Upper lobe of left lung (tissue), 6 donors: Measurements from ENCODE around the gene STK25. TPM values are rescaled to one million over a fixed set of nuclear protein-coding genes. Genes with fewer than 3 reads are reported as not detected.
"Not testable (repeated sequence)": the region's sequence is repeated elsewhere in the genome, so short reads cannot be mapped to it uniquely, and the experiment has no call there.

Experiments used
- ATAC-seq, 2 donors: fragments of 200-7000 bp; cut with Tn5 transposase; one replicate each; pipeline ENCODE4 v1.9.1; 2022; ENCODE audit warnings: mild to moderate bottlenecking in 2 of 2, moderate library complexity in 2 of 2; ENCODE audit not compliant: low FRiP score in 2 of 2
- DNase-seq, 2 donors: peaks; one replicate each; pipeline ENCODE4 v3.0.0-alpha.2; 2019 to 2020
- H3K27ac ChIP-seq, 4 donors: fragments of 200-600 bp; sonication (generic); one replicate each; pipeline ENCODE4 v1.5.1; 2016 to 2019
- H3K27me3 ChIP-seq, 4 donors: fragments of 200-600 bp; sonication (generic); one replicate each; pipeline ENCODE4 v1.5.1; 2017 to 2019
- H3K36me3 ChIP-seq, 4 donors: fragments of 200-600 bp; sonication (generic); one replicate each; pipeline ENCODE4 v1.5.1; 2016 to 2019
- H3K4me1 ChIP-seq, 4 donors: fragments of 200-600 bp; sonication (generic); one replicate each; pipeline ENCODE4 v1.5.1; 2018 to 2019
- H3K4me3 ChIP-seq, 4 donors: fragments of 200-600 bp; sonication (generic); one replicate each; pipeline ENCODE4 v1.5.1; 2017 to 2019; ENCODE audit warnings: mild to moderate bottlenecking in 2 of 4, moderate library complexity in 1 of 4
- H3K9me3 ChIP-seq, 4 donors: fragments of 200-600 bp; sonication (generic); one replicate each; pipeline ENCODE4 v1.5.1; 2018 to 2019
- EP300 ChIP-seq, 4 donors: sonication (generic); formaldehyde crosslinking; IDR thresholded peaks; one replicate each; pipeline ENCODE4 v1.5.1; 2017; ENCODE audit warnings: antibody characterized with exemption in 4 of 4, control low read depth in 2 of 4
- POLR2A ChIP-seq, 4 donors: fragments of 450-650 bp; IDR thresholded peaks; one replicate each; pipeline ENCODE4 v1.5.1; 2016 to 2017; ENCODE audit warnings: antibody characterized with exemption in 4 of 4, mild to moderate bottlenecking in 2 of 4
- POLR2AphosphoS5 ChIP-seq, 2 donors: sonication (generic); formaldehyde crosslinking; IDR thresholded peaks; one replicate each; pipeline ENCODE4 v1.5.1; 2017; ENCODE audit warnings: antibody characterized with exemption in 2 of 2
- WGBS, 2 donors: methylation state at CpG; one replicate each; pipeline ENCODE4 v1.1.5; 2017 to 2018; 5-methylcytosine and 5-hydroxymethylcytosine counted together
- total RNA-seq, 6 donors: library from RNA; depleted of rRNA in 4 of 6; stranded (reverse); fragments of >200 nt in 4 of 6; gene quantifications; one replicate each; pipeline versions ENCODE4 v1.1.0 to v1.2.1, GENCODE V29; 2016 to 2021
- TF ChIP-seq, protein P1 (sequence below), 6 experiments: fragments of 450-650 bp in 4 of 6; fragments of 200-600 bp in 2 of 6; sonication (generic) in 2 of 6; IDR thresholded peaks; one replicate each; pipeline ENCODE4 v1.5.1; 2016 to 2019; ENCODE audit warnings: antibody characterized with exemption in 6 of 6
- donor health status: DM: no; HTN: no; CAD: no; lungs with moderate emphysema.
- donor health status: DM: no; HTN: yes; CAD: no; lungs with severe emphysema.

The STK25 gene
- total RNA-seq, 6 donors from 2014 or later: 97.3 to 351 (median 134) TPM

DNA sequence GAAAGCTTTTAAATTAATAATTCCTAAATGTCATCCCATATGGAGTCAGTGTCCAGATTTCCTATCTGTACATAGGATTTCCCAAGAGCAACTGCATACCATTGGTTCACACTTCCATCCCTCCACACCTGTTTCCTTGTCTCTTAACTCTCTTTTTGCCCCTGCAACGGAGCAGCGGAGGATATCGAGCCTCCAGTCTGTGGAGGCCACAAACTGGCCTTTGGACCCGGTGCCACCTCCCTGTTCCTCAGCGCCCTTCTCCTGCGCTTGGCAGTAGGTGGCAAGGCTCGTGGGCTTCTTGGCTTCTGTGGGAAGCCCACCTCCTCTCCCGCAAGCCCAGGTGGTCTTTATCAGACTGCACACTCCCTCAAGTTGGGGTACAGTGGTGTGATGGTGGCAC, 23.8 kb upstream of the STK25 start:
- Histone ChIP-seq H3K27ac (no peak overlapping the region), H3K27me3 (no peaks in the 10 kb centered on the region), H3K4me3 (no peak overlapping the region), H3K9me3 (no peaks in the 10 kb centered on the region), H3K36me3 (no peaks in the 10 kb centered on the region), H3K4me1 (no peaks in the 10 kb centered on the region)
- DNase-seq (no peak), ATAC-seq (no peak)
- TF ChIP-seq POLR2A (IDR thresholded peaks at IDR 0.05) (no peak), POLR2AphosphoS5 (IDR thresholded peaks at IDR 0.05) (no peak), EP300 (IDR thresholded peaks at IDR 0.05) (no peak)
- TF ChIP-seq, protein P1, sequence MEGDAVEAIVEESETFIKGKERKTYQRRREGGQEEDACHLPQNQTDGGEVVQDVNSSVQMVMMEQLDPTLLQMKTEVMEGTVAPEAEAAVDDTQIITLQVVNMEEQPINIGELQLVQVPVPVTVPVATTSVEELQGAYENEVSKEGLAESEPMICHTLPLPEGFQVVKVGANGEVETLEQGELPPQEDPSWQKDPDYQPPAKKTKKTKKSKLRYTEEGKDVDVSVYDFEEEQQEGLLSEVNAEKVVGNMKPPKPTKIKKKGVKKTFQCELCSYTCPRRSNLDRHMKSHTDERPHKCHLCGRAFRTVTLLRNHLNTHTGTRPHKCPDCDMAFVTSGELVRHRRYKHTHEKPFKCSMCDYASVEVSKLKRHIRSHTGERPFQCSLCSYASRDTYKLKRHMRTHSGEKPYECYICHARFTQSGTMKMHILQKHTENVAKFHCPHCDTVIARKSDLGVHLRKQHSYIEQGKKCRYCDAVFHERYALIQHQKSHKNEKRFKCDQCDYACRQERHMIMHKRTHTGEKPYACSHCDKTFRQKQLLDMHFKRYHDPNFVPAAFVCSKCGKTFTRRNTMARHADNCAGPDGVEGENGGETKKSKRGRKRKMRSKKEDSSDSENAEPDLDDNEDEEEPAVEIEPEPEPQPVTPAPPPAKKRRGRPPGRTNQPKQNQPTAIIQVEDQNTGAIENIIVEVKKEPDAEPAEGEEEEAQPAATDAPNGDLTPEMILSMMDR (IDR thresholded peaks at IDR 0.05): no peak
- WGBS, 2 donors: 87 to 94% methylated on average over 8 of the region's 8 CpGs

- no peaks in the 10 kb centered on the region for H3K36me3 ChIP-seq
Measured at GRCh38 chr2:241531161-241531722, 22.9 kb upstream of the STK25 start.

DNA sequence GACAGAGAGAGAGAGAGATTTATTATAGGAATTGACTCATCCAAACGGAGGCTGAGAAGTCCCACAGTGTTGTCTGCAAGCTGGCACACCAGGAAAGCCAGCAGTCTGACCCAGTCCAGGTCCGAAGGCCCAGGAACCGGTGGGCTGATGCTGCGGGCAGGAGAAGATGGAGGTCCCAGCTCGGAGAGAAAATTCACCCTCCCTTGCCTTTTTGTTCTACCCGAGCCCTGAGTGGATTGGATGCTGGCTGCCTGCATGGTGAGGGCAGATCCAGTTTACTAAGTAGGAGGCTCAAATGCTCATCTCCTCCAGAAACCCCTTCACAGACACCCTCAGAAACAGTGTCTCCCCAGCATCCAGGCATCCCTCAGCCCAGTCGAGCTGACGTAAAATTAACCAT, 22.2 kb upstream of the STK25 start:
- no peak overlapping the region for H3K27ac ChIP-seq
- no peaks in the 10 kb centered on the region for H3K36me3 ChIP-seq
- H3K4me1 ChIP-seq: no peaks in the 10 kb centered on the region
- H3K4me3 ChIP-seq: no peak overlapping the region
- ATAC-seq: no peak
- no peak for DNase-seq
- TF ChIP-seq EP300 (IDR thresholded peaks at IDR 0.05) (no peak), POLR2A (IDR thresholded peaks at IDR 0.05) (no peak), POLR2AphosphoS5 (IDR thresholded peaks at IDR 0.05) (no peak)
- TF ChIP-seq, protein P1 (IDR thresholded peaks at IDR 0.05): no peak
- H3K27me3 ChIP-seq: no peaks in the 10 kb centered on the region
- 80 to 87% methylated on average over 8 of the region's 8 CpGs for WGBS, 2 donors
- H3K9me3 ChIP-seq: no peaks in the 10 kb centered on the region

More at GRCh38 chr2:241531161-241531722, 22.9 kb upstream of the STK25 start:
- DNase-seq (no peak), ATAC-seq (no peak)
- Histone ChIP-seq H3K27me3 (no peaks in the 10 kb centered on the region), H3K4me3 (no peak overlapping the region), H3K9me3 (no peaks in the 10 kb centered on the region), H3K4me1 (no peaks in the 10 kb centered on the region), H3K27ac (no peak overlapping the region)
- 77 to 81% methylated on average over 13 of the region's 13 CpGs for WGBS, 2 donors
- TF ChIP-seq EP300 (IDR thresholded peaks at IDR 0.05) (no peak), POLR2AphosphoS5 (IDR thresholded peaks at IDR 0.05) (no peak), POLR2A (IDR thresholded peaks at IDR 0.05) (no peak)
- TF ChIP-seq, protein P1 (IDR thresholded peaks at IDR 0.05): no peak

DNA sequence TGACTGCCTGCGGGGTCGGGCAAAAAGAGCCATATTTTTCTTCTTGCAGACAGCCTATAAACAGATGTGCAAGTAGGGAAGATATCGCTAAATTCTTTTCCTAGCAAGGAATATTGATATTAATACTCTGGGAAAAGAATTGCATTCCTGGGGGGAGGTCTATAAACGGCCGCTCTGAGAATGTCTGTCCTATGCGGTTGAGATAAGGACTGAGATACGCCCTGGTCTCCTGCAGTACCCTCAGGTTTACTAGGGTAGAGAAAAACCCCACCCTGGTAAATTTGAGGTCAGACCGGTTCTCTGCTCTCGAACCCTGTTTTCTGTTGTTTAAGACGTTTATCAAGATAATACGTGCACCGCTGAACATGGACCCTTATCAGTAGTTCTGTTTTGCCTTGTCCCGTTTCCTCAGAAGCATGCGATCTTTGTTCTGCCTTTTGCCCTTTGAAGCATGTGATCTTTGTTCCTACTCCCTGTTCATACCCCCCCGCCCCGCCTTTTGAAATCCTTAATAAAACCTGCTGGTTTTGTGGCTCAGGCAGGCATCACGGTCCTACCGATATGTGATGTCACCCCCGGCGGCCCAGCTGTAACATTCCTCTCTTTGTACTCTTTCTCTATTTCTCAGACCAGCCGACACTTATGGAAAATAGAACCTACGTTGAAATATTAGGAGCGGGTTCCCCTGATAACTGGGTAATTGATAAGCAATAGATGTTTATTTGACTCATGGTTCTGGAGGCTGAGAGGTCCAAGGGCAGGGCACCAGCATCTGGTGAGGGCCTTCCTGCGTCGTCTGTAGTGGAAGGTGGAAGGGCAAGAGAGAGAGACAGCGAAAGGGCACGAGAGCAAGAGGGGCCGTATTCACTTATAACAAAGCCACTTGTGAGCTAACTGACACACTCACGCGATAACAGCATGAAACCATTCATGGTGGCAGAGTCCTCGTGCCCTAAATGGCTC, 17.7 kb upstream of the STK25 start:
- not testable (repeated sequence) for H3K4me3 ChIP-seq, H3K27ac ChIP-seq, H3K36me3 ChIP-seq, H3K9me3 ChIP-seq, DNase-seq, ATAC-seq, H3K4me1 ChIP-seq, H3K27me3 ChIP-seq
- WGBS, 2 donors: 89 to 95% methylated on average over 31 of the region's 31 CpGs

- Histone ChIP-seq H3K27me3 (no peaks in the 10 kb centered on the region), H3K36me3 (no peaks in the 10 kb centered on the region), H3K4me1 (no peaks in the 10 kb centered on the region), H3K9me3 (no peaks in the 10 kb centered on the region), H3K27ac (no peak overlapping the region), H3K4me3 (no peak overlapping the region)
- TF ChIP-seq POLR2A (IDR thresholded peaks at IDR 0.05) (no peak), EP300 (IDR thresholded peaks at IDR 0.05) (no peak), POLR2AphosphoS5 (IDR thresholded peaks at IDR 0.05) (no peak)
- TF ChIP-seq, protein P1 (IDR thresholded peaks at IDR 0.05): no peak
- WGBS, 2 donors: 77 to 90% methylated on average over 5 of the region's 5 CpGs
- no peak for DNase-seq
- no peak for ATAC-seq
Measured at GRCh38 chr2:241522477-241522876, 14.1 kb upstream of the STK25 start.
